GM04503 (cell line): ENCODE measurements around the gene AKR1C1.
"Not testable (repeated sequence)": the region's sequence is repeated elsewhere in the genome, so short reads cannot be mapped to it uniquely, and the experiment has no call there.

Experiments
- DNase-seq: peaks from one replicate; pipeline ENCODE4 v3.0.0-alpha.2; 2012; ENCODE audit warnings: low read depth

AKR1C1 gene

DNA sequence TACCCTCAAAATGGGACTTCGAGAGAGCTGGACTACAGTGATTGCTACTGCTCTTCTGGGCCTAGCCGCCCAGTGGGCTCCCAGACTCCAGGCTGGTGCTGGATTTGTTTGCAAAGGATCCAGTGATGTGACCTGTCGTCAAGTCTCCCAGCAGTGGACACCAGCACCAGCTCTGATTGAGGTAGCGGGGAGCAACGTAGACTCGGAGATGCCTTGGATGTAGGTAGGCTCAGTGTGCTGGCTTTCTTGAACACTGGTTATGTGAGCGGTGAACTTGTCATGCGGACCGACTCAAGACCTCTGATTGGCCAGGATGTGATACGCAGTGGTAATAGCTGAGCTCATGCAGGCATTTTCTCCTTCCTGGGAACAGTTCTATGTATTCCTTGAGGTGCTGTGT, 21.0 kb downstream of the AKR1C1 start:
- DNase-seq: no peak

DNA sequence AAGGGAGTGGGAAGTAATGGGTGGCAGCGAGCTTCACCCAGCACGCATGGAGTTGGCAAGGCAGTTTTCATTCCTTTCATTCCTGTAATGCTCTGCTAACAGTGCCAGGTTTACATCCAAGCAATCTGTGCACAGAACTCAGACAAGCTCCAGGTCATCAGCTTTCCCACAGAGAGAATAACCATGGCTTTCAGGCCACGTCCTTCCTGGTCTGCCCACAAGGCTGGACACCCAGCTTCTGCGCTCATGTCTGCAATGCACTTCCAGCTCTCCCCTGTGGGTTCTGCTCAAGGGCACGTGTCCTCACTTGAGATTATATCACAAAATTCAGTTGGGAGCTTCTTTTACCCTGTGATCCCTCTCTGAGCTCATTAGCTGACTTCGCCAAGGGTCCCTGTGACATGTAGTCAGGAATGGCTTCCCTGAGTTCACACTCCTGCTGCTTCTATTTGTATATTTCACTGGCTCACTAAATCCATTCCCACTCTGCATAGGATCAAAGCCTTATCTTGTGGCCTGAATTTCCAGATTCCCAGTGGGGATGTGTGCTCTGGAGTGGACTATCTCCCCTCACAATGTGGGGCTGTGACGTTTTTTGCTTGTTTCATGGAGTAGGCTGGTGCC, 21.9 kb downstream of the AKR1C1 start:
- DNase-seq: peak; percentile 53

DNA sequence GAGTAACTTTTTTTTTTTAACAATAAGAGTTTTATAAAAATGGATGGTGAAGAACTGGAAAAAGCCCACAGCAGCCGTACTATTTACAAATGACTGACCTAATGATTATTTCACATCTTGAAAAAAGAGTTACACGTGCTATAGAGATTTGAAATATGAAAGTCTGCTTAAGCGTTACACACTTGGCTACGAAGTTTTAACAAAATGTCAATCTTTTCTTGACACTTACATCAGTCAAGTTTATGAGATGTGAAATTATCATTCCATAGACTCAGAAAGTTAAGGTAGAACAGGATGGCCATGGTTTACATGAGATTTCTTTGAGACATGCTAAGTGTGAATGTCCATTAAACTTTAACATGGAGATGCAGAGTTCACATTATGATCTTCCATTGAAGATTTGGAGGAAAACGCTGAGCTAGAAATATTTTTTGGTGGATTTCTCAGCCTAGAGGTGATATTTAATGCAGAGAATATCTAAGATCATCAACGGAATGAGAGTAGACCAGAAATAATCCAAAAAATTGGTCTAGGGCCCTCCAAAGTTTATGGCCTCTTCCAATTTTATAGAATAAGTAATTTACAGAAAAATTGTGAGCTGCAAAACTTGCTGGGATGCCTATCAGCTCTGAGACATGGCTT, 24.9 kb downstream of the AKR1C1 start:
- not testable (repeated sequence) for DNase-seq

DNA sequence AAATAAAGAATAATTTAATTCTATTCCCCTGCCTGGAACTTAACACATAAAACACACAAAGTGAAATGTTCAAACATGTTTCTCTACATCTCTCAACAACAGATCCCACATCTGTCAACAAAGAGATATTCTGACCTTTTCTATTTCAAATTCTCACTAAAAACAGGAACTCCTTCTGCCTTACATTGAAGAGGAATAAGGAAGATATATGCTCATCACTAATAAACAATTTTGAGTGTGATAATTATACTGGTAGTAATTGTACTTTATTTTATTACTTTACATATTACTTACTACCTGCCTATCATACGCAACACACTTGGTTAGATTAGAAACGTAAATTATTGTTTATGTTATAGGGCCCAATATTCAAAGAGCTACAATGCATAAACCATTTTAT, 27.0 kb downstream of the AKR1C1 start:
- no peak for DNase-seq

DNA sequence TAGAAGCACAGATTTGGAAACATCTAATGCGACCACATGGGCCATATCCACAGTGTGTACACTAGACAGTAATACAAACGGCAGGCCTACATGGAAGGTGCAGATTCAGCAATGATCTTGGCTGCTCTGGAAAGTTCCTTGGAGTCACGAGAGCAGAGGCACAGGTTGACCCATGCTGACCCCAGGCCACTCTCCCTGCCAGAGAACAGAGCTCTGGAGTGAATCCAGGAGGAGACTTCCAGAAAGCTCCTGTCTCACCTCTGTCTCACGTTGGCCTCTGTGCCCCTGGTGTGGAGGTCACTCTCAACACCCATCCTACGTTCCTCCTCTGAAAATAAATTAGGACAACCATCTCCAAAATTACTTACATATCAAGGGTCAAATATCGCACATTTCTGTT, 28.2 kb downstream of the AKR1C1 start:
- not testable (repeated sequence) for DNase-seq

DNA sequence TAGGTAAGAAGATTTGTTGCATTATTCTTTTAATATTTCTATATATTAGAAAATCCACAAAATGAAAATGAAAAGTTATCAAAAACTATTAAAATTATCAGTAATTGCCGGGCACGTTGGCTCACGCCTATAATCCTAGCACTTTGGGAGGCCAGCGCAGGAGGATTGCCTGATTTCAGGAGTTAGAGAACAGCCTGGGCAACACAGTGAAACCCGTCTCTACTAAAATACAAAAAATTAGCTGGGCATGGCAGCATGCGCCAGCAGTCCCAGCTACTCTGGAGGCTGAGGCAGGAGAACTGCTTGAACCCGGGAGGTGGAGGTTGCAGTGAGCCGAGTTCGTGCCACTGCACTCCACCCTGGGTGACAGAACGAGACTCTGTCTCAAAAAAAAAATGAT, 29.3 kb downstream of the AKR1C1 start:
- not testable (repeated sequence) for DNase-seq

DNA sequence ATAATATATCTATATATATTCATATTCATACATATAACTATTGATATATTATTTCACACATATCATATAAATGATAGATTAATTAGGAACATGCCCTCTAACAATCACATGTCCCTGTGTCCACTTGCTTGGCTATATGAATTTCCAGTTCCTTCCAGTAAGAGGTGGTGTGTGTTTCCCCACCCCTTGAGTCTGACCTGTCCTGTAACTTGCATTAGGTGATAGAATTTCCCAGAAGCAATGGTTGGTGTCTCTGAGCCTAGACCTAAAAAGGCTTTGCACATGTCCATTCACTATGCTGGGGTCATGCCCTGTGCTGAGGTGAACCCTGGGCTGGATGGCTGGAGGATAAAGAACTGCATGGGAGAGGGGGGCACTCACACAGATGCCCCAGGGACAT, 31.0 kb downstream of the AKR1C1 start:
- not testable (repeated sequence) for DNase-seq

DNA sequence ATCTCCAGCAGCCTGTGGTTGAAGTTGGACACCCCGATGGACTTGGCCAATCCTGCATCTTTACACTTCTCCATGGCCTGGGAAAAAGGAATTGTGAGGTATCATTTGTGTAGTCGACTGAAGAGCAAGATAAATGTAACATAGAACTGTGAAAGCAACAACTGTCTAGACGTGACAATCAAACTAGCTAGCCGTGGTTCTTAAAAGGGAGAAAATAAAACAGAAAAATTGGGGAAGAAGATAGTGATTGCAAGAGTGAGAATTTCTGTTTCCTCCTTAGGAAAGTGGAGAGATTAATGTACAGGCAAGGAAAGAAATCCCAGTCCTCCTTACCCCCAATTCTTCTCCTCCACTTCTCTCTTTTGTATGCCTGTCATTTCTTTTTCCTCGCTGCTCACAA, 35.5 kb downstream of the AKR1C1 start:
- DNase-seq: no peak

DNA sequence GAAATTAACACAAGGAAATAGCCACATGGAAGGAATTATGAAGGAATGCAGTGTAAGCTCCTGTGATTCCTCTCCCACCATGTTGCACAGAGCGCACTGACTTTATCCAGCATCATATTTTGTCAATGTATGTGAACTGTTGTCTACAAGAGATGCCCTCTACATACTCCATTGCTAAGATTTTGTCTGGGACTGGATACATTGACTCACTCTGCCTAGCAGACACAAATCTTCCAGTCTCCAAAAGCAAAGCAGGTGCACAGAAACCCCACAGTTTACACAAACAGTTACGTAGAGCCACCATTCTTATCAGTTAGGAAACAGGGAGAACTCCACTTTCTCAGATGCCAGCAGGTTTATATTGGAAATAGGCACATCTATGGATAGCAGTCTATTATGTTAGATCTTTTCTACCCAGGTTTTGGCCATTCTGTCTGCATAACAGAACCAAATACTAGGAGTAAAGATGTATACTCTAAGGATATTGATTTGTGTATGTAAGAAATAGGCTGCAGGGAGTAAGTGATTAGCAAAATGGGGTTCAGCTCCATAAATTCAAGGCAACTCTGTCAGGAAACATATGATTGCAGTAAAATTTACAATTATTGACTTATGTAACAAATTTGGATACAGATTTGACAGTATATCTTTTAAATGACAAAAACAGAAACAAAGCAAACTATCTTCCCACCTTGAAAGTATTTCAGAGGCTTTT, 39.0 kb downstream of the AKR1C1 start:
- no peak for DNase-seq

DNA sequence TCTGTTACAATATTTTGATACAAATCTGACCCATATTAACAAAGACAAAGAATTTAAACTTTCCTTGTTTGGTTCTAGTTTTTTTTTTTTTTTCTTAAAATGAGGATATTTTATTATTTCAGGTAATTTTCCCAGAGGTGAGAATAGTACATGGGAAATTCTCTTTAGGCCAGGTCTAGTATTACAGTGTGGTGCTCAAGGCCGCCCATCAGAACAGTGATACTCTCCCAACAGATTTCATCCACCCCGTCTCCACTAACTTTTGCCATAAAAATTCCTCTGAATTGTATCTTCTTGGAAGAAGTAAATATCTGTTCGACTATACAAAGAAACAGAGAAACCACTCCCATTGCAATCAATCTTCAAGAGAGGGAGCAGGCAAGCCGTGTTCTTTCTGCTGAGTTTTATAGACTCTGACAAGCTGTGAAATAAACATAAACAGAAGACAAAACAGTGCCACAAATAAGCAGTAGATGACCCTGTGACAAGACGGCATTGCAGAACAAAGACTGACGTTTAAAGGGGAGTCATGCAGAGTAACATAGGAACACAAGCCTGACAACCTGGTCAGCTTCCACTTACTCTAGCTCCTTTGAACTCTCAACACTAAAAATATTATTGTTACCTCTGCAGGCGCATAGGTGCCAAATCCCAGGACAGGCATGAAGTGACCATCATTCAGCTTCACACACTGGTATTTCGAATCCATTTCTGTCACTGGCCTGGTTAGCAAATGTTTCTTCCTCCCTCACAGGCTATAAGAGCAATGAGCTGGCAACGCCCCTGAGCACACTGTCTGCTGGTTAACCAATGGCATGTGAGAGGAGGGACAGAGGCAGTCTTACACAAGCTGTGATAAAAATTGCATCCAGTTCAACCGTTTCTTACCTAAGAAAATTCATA, 40.2 kb downstream of the AKR1C1 start, which contains the start of gene AKR1C2:
AKR1C2 (minus strand) TSS at position 731 of the 903 bp plus-strand sequence; CDS start at position 709, 22 bp downstream.
- peak; percentile 11 for DNase-seq

DNA sequence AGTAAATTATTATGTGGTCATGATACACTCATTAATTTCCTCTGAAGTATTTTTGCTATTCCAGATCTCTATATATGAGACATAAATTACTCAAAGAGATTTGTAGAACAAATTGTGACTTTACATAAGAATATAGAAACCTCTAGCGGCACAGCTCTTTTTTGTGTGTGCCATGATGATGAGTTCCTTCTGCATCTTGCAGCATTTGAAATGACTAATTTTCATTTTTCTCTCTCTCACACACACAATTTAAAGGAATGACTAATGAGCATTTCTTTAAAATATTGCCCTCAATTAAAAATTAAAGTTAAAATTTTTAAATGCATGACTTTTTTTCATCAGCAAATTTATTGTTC, 40.8 kb downstream of the AKR1C1 start:
- DNase-seq: not testable (repeated sequence)

DNA sequence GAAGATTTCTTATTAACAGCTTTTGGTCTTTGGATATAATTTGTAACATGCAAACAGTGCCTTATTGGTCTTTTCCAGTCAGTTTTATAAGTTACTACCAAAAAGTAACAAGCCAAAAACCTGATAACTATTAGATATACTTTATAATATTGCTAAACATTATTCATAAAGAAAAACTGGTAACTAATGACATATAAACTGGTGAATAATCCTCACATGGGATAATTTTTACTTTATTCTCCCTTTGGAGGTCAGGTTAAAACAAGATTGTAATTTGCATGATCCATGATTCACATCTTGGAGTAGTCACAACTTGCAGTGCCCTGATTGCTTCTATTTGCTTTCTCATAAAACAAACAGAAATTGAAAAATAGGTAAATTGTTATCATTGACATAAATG, 41.3 kb downstream of the AKR1C1 start:
- DNase-seq: not testable (repeated sequence)

DNA sequence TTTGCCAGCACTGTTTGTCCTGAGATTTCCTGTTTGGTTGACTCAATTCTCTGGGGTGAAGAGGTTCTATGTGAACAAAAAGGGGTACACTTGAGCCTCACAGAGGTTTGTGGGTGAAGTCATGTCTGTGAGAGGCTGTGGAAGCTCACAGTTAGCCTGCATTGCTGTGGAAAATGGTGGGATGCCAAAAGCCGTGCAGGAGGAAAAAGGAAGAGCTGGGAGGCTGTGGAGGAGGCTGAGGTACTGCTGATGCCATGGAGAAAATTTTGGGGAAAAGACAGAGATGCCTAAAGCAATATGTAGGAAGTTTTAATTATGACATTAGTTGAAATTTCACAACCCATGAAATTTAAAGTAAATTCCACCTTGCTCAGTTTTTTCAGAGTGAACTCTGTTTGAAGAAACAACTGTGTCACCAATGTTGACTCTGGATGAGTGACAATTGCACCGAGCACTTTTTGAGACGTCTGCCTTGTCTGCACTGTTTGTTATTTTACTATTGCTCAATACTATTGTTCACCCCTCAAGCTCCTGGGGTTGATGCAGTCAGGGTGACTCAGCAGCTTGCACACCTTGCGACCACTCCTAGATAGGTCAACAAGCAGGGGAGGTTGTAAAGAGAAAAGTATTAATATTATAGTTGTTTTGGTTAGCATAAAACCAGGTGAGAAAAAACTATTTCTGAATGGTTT, 45.8 kb downstream of the AKR1C1 start:
- not testable (repeated sequence) for DNase-seq

DNA sequence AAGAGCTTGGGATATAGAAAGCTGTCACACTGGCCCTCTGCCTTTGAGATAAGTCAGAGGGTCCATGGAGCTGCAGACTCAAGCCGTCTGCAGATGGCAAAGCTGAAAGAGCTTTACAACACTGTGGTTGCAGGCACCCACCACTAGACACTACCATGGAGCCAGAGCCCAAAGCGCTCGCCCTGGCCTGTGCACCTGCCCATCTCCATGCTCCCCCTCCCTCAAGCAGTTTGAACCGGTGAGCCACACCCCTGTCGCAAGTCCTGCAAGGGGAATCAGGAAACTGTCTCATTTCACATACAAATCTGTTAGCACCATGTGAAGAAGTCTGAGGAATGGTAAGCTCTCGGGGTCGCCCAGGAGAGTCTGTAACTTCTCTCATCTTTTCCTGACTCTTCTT, 46.8 kb downstream of the AKR1C1 start:
- not testable (repeated sequence) for DNase-seq

DNA sequence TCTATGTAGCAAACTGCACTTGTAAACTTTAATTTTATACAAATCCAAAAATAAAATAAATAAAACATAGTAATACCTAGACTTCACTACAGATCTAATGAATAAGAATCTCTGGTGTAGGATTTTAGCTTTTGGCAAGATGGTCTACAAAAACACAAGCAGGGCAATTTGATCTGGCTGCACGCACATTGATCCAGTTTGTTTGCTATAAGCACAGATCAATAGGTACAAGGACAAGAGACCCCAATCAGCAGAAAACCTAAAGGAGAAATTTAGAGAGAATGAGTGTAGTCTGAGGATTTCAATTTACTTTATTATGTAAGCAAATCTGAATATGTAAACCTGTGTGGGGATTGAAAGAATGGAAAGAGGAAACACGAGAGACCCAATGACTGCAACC, 48.2 kb downstream of the AKR1C1 start:
- not testable (repeated sequence) for DNase-seq

DNA sequence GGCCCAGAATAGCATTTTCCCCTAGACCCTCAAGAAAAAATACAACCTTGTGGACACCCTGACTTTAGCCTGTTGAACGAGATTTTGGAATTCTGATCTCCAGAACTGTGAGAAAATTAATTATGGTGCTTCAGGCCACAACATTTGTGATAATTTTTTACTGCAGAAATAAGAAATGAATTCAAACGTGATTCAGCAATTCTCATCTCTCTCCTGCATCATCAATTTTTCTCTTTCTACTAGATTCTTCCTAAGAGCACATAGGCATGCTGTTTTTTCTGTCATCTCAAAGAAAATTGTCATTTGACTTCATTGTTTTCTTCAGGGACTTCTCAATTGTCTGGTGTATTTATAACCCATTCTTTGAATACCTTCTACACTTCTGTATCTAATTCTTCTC, 49.4 kb downstream of the AKR1C1 start:
- DNase-seq: no peak

DNA sequence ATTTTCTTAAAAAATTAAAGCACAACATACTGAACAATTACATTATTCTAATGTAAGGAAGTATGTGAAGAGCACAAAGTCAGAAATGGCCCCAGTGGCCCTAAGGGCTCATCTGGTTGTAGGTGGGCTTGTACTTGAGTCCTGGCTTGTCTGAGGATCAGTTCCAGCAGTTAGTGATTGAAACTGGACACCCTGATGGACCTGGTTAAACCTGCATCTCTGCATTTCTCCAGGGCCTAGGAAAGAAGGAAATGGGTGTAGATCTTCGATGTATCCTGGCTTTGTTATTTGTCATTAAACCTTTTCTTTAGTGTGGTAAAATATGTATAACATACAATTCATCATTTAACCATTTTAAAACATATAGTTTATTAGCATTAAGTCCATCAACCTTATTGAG, 50.2 kb downstream of the AKR1C1 start:
- DNase-seq: no peak

DNA sequence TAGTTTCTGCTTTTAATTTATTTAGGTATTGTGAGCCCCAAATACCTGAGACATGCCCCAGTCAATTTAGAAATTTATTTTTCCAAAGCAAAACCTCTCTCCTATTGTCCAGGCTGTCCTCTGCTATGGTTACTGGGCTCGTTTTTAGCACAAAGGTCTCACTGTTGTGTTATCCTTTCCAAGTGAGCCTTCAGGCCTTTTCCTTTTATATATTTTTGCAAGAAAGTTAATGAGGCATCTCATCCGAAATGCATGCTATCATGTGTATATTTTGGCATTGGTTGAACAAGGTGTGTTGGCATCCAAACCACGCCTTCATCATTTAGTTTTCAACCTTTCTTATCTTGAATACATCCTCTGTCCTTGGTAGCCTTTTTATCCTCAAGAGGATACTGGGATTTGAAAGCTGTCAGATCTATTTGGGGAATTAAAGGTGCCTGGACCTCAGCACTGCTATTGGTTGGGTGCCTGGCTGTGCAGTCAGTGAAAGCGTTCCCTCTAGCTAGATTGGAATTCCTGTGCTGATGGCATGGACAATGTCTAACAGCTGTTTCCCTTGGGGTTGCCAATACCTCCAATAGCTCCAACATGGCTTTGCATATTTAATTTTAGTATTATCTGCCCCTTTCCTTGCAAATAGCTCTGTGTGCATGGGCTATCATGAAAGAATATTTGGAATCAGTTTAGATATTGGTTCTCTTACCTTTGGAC, 51.1 kb downstream of the AKR1C1 start:
- DNase-seq: not testable (repeated sequence)

DNA sequence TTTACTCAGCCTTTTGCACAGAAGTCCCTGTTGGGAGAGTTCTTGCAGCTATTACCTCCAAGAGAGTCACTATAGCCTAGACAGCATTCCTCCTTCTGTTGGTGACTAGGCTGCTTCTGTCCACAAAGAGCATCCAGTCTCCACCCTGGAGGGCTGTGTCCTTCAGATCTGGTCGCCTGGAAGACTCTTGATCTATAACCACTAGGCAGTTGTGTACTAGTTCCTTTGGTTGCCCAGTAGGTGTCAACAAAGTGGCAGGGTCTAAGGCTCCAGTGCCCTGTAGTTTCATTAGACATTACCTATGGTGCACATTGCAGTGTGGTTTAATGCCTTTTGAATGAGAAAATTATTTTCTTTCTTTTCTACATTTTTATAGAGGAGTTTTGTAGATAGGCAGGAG, 51.7 kb downstream of the AKR1C1 start:
- DNase-seq: no peak

DNA sequence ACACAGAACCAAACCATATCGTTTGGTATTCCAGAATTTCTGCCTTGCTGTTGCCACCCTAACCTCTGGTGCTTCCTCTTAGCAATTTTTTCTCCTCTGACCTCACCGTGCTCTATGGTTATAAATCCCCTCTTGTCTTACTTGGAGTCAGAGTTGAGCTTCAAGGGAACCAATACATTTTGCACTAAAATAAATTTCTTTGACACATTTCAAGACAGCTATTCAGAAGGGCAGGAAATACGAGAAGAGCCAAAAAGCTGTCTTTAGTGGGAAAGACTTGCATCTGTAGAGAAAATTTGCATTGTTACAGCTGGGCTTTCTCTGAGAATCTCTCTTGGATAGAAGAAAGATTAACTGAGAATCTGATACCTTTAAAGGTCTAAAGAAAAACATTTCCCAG, 54.9 kb downstream of the AKR1C1 start:
- no peak for DNase-seq

DNA sequence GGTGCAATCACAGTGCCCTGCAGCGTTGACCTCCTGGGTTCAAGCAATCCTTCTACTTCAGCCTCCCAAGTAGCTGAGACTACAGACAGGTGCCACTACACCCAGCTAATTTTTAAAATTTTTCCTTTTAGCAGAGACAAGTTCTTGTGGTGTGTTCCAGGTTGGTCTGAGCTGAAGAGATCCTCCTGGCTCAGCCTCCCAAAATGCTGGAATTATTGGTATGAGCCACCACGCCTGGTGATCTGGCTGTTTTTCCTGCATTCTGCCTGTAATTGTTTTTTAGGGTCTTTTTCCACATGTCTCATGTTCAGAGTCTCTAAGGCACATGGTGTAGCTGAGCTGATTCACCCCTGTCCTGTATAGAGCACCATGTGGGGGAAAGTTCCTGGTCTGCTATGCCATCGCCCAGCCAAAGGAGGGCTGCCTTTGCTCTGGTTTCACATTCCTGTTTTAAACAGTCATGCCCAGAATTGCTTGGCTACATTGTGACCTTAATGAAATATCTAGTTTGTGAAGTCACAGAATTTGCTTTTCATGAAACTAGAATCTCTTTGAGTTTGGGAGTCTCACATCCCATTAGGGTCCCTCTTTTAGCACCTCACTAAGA, 55.6 kb downstream of the AKR1C1 start:
- DNase-seq: peak; percentile 50
